ENCODE data around the gene SLC13A5.
"Not testable (repeated sequence)": the region's sequence is repeated elsewhere in the genome, so short reads cannot be mapped to it uniquely, and the experiment has no call there.

The SLC13A5 gene

DNA sequence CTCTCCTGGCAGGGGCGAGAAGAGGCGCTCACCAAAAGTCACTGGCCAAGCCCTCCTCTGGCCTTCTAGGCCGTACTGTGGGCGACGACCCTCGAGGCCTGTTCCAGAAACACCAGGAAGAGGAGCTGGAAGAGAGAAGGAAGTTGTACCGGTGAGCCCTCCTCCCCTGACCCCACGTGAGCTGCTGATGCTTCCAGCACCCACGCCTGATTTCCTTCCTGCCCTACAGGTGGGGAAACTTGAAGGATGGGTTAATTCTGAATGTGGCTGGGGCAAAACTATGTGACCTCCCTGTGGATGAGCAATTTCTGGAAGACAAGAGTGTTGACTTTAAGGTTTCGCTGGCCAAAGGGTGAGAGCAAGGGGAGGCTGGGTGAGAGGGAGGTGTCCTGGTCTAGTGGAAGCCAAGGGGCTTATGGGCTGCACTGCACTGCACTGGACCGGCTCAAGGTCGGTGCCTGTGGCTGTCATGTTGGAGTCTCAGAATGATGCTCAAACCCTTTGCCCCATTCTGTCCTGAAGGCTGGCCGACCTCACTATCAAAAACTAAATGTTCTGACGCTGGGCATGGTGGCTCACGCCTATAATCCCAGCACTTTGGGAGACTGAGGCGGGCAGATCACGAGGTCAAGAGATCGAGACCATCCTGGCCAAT, 55.4 kb downstream of the SLC13A5 start:
- Histone ChIP-seq H3K9me3 (replicated peaks in 1 of 11) (no peaks in the 10 kb centered on the region), H3K4me2 (peak overlapping the region; percentile 15 to 61 (median 42); a peak in 18 of 22 replicates), H3K4me3 (no peak overlapping the region), H3K27me3 (peaks cover 53 to 64% (median 58%) of the 10 kb centered on the region in 11 experiments), H3K9ac (no peak overlapping the region), H3K27ac (no peak overlapping the region), H3K4me1 (peaks cover 46 to 70% (median 59%) of the 10 kb centered on the region in 10 experiments), H3K36me3 (no peaks in the 10 kb centered on the region), H4K20me1 (peaks cover 0 to 19% (median 8%) of the 10 kb centered on the region in 11 experiments; a peak in 10 of 22 replicates)
- no peak for TF ChIP-seq Cebpa-rat (IDR thresholded peaks at IDR 0.05)

DNA sequence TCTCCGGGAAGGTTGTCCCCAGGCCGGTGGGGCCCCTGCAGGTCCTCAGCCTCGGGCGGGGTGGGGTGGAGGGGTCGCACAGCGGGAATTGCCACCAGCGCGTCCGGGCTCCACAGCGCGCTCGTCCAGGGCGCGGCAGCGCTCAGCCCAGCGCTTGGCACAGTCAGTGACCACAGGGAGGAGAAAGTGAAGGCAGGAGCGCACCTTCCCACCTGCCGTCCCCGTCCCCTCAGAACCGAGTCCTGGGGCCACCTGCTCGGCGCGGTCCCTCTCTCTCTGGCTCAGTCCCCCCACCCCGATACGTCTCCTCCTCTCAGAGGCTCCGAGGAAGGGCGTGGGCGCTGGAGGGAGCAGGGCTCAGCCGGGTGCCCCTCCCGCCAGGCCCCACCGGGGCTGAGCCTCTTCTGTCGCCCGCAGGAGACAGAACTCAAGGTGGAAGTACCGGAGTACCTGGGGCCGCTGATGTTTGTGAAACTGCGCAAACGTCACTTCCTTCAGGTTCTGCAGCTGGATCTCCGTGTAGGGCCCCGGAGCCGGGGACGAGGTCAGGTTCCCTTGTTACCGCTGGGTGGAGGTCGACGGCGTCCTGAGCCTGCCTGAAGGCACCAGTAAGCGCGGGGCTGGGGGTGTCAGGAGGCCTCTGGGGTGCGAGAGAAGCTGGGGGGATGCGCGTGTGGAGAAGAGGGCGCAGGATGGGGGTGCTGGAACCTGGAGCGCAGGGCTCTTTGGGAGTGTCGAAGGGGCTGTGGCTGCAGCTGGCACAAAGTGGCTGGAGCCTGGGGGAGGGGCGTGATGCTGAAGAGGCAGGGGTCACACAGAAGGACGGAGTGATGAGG, 56.2 kb downstream of the SLC13A5 start:
- not testable (repeated sequence) for H3K9me3 ChIP-seq (replicated peaks in 1 of 11); H3K9ac ChIP-seq; H3K36me3 ChIP-seq; H3K27ac ChIP-seq; H3K4me3 ChIP-seq
- Histone ChIP-seq H3K27me3 (peaks cover 53 to 71% (median 65%) of the 10 kb centered on the region in 11 experiments), H4K20me1 (peaks cover 0 to 19% (median 8%) of the 10 kb centered on the region in 11 experiments; a peak in 10 of 22 replicates), H3K4me1 (peaks cover 53 to 70% (median 60%) of the 10 kb centered on the region in 10 experiments), H3K4me2 (peak overlapping the region; percentile 15 to 61 (median 42); a peak in 18 of 22 replicates)

DNA sequence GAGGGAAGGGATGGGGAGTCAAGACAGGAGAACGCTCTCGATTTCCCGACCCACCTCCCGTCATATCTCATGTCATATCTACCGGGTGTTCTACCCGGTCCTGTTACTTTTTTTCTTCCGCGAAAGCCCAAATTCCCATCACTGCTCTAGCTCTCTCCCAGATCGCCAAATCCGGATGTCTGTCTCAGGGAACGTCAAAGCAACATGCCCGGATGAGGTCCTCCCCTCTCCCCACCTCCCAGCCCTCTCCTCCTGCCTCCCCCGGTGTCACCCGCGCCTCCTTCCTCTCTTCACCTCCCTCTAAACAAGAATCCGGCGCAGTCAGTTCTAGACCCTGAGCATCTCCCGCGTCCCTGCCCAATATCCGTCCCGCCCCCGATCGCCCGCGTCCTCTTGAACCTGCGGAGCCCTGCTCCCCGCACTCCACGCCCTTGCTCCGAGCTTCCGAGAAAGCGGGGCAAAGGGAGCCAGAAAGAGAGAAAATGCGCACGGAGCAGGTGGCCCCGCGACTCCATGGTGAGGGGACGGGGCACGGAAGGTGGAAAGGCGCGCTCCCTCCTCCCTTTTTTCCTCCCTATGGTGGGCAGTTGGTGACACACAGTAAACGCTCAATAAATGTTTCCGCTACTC, 57.3 kb downstream of the SLC13A5 start:
- not testable (repeated sequence) for H3K36me3 ChIP-seq; H3K9me3 ChIP-seq (replicated peaks in 1 of 11); H3K27ac ChIP-seq; H3K9ac ChIP-seq
- Histone ChIP-seq H3K27me3 (peaks cover 53 to 73% (median 68%) of the 10 kb centered on the region in 11 experiments), H3K4me2 (peak overlapping the region in 9 of 11 experiments; percentile 51 to 77 (median 64); a peak in 7 of 22 replicates), H3K4me3 (0 out of 20 replicates have a peak overlapping the region, but pooled peaks of 1 of the 10 experiments have one; percentile 26), H4K20me1 (peaks cover 0 to 12% (median 8%) of the 10 kb centered on the region in 11 experiments; a peak in 9 of 22 replicates), H3K4me1 (peaks cover 47 to 63% (median 53%) of the 10 kb centered on the region in 10 experiments)

DNA sequence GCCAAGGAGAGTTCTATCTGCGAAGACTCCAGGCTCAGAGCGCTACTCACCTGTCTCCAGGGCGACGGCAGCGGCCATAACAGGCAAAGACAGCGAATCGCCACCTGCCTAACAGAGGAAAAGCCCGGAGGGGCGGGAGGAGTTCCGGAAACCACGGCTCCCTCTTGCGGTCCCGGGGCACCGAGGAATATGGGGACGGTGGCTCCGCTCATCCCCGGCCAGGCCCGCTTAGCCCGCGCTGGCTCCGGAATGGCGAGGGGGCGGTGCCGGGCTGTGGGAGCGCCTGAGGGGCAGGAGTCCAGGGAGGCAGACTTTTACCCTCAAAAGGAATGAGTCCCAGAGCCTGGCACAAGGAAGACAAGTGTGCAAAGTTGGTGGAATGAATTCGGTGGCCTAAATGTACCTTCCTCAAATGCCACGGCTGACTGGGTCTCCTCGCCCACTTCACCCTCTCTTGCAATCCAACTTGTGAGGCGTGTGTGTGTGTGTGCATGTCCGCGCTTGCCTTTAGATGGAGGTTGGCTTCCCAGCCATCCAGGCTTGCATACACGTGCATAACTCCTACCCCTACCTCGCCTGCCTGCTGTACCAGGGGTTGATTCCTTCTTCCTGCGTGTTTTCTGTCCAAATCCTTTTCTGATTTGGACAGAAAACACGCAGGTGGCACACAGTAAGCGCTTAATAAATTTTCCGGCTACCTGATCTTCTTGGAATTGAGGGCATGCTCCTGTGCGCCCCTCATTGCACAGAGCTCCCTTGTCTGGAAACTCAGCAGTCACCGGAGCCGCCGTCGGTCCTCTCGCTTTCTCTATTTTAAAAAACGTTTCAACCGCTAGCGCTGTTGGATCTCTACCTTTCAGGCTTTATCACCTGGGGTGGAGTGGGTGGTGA, 58.1 kb downstream of the SLC13A5 start:
- Histone ChIP-seq H3K36me3 (no peaks in the 10 kb centered on the region), H3K4me1 (peaks cover 44 to 58% (median 50%) of the 10 kb centered on the region in 10 experiments), H4K20me1 (peaks cover 0 to 13% (median 11%) of the 10 kb centered on the region in 11 experiments; a peak in 14 of 22 replicates), H3K9me3 (replicated peaks in 1 of 11) (no peaks in the 10 kb centered on the region), H3K9ac (no peak overlapping the region), H3K27me3 (peaks cover 53 to 73% (median 68%) of the 10 kb centered on the region in 11 experiments), H3K4me2 (peak overlapping the region; percentile 43 to 77 (median 62)), H3K27ac (no peak overlapping the region), H3K4me3 (peak overlapping the region in 5 of 10 experiments; percentile 7 to 38 (median 21); a peak in 5 of 20 replicates)
- TF ChIP-seq Cebpa-rat (IDR thresholded peaks at IDR 0.05) = no peak

DNA sequence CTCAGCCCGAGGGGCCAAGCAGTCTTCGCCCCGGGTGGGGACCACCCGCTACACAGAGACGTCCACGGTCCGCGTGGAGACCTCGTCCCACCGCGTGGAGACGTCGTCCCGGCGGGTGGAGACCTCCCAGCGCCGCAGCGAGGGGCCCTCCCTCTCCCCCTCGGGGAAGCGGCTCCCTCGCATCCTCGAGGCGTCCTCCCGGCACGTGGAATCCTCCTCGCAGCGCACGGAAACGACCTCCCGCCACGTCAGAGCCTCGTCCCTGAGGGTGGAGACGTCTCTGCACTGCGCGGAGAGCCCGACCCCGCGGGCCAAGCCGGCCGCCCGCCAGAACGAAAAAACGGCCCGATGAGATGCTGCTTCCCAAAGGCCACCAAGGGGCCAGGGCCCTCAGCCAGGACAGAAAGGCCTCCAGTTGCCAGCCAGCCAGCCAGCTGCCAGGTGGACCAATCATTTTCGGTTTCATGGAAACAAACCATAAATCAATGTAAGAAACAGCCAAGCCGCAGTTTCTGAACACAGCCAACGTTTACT, 61.2 kb downstream of the SLC13A5 start:
- no peak for TF ChIP-seq Cebpa-rat (IDR thresholded peaks at IDR 0.05)
- H3K9me3 ChIP-seq (replicated peaks in 1 of 11) = no peaks in the 10 kb centered on the region
- H3K27me3 ChIP-seq = peaks cover 39 to 52% (median 51%) of the 10 kb centered on the region in 11 experiments
- peaks cover 39 to 66% (median 48%) of the 10 kb centered on the region in 10 experiments for H3K4me1 ChIP-seq
- H3K36me3 ChIP-seq = peaks cover 9 to 30% (median 24%) of the 10 kb centered on the region in 11 experiments; a peak in 18 of 22 replicates
- H3K27ac ChIP-seq = peak overlapping the region; percentile 71 to 98 (median 82); a peak in 20 of 22 replicates
- peak overlapping the region; percentile 77 to 96 (median 84) for H3K9ac ChIP-seq
- peak overlapping the region; percentile 73 to 93 (median 80) for H3K4me3 ChIP-seq
- peaks cover 14 to 44% (median 36%) of the 10 kb centered on the region in 11 experiments; a peak in 19 of 22 replicates for H4K20me1 ChIP-seq
- H3K4me2 ChIP-seq = peak overlapping the region; percentile 89 to 100 (median 94)

DNA sequence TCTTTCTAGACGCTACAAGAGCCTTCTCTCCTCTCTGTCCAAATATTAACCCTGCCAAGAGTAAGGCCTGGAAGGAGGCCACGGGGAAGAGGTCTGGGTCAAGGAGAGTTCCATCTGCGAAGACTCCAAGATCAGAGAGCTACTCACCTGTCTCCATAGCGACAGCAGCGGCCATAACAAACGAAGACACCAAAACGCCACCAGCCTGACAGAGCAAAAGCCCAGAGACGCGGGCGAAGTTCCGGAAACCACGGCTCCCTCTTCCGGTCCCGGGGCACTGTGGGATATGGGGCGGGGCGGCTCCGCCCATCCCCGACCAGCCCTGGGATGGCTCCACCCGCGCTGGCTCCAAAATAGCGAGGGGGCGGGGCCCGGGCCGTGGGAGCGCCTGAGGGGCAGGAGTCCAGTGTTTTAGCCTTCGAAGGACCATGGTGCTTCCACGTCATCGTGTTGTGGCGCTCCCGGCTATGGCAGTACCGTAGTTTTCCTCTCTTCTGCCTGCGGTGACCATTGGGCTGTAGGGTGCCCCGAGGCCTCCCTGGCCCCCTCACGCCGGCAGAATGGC, 61.7 kb downstream of the SLC13A5 start, which contains the start of the genes C17orf100 and MED31:
Gene C17orf100, plus strand, starts transcription at position 409 of the 565 bp plus-strand sequence. Its CDS starts 152 bp downstream, at position 561.
Gene MED31, minus strand, starts transcription at position 252 of the 565 bp plus-strand sequence. Its CDS starts 77 bp downstream, at position 175.
- Histone ChIP-seq H3K4me3 (peak within 1 kb of the TSS; percentile 73 to 93 (median 80)), H3K9me3 (replicated peaks in 1 of 11) (no peaks in the 10 kb centered on the region), H3K4me1 (peaks cover 39 to 65% (median 47%) of the 10 kb centered on the region in 10 experiments), H3K27ac (peak within 1 kb of the TSS; percentile 71 to 98 (median 82)), H3K36me3 (peaks cover 12 to 36% (median 26%) of the 10 kb centered on the region in 11 experiments; a peak in 18 of 22 replicates), H3K4me2 (peak within 1 kb of the TSS; percentile 90 to 100 (median 94)), H3K9ac (peak within 1 kb of the TSS; percentile 77 to 96 (median 84)), H3K27me3 (peaks cover 34 to 47% (median 45%) of the 10 kb centered on the region in 11 experiments), H4K20me1 (peaks cover 16 to 49% (median 39%) of the 10 kb centered on the region in 11 experiments; a peak in 19 of 22 replicates)
- TF ChIP-seq Cebpa-rat (IDR thresholded peaks at IDR 0.05) = no peak

DNA sequence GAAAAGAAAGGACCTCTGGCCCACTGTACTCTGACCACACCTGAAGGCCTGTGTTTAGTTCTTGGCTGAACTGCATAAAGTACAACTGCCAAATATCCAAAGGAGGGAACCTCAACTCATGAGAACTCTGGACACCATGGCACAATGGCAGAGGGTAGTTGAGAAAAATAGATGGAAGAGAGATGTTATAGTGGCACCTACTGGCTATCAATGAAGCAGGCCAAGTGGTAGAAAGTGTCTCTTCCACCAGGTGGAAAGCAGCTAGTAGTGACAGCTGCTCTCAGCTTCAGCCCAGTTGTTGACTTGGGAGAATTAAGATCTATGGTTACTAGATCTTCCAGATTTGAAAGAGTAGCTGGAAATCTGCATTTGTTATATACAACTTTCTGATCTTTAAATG, 65.0 kb downstream of the SLC13A5 start:
- no peak overlapping the region for H3K9ac ChIP-seq
- peak overlapping the region in 3 of 11 experiments; percentile 4 to 64 (median 50); a peak in 4 of 22 replicates for H3K4me2 ChIP-seq
- H3K27ac ChIP-seq = no peak overlapping the region
- TF ChIP-seq Cebpa-rat (IDR thresholded peaks at IDR 0.05) = no peak
- peaks cover 25 to 69% (median 42%) of the 10 kb centered on the region in 11 experiments; a peak in 18 of 22 replicates for H4K20me1 ChIP-seq
- peaks cover 40 to 68% (median 55%) of the 10 kb centered on the region in 11 experiments for H3K36me3 ChIP-seq
- no peaks in the 10 kb centered on the region for H3K9me3 ChIP-seq (replicated peaks in 1 of 11)
- peaks cover 26 to 45% (median 31%) of the 10 kb centered on the region in 10 experiments for H3K4me1 ChIP-seq
- H3K4me3 ChIP-seq = no peak overlapping the region
- H3K27me3 ChIP-seq = peaks cover 2 to 14% (median 13%) of the 10 kb centered on the region in 11 experiments; a peak in 21 of 22 replicates
